DMS53 treated with DMSO at 0.1 percent for 48 hours (cell line): ENCODE data around the gene ACAA2.

Experiments
- DNase-seq: peaks from one replicate; lab custom pipeline; 2025; ENCODE audit not compliant: unreplicated experiment; lab: John Stamatoyannopoulos, UW

ACAA2 gene

GRCh38 chr18:49744376-49745008 is 68.8 kb downstream of the ACAA2 start:
- no peak for DNase-seq

DNA sequence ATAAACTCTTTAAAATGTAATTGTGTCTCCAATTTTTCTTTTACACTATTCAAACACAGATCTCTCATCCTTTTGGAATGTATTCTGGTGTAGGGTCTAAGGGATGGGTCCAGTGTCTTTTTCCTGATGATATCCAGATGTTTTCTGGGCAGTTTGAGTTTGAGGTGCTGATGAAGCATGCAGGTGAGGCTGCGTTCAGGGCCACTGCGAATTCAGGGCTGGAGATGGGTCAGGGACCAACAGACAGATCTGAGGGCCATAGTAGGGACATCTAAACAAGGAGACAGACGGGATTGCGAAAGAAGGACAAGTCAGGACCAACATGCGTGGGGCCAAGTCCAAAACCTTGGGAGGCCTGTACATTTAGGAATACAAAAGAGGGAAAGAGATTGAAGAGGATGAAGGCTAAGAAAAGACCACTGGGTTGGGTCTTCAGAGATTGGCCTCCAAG is 70.2 kb downstream of the ACAA2 start:
- DNase-seq: no peak

DNA sequence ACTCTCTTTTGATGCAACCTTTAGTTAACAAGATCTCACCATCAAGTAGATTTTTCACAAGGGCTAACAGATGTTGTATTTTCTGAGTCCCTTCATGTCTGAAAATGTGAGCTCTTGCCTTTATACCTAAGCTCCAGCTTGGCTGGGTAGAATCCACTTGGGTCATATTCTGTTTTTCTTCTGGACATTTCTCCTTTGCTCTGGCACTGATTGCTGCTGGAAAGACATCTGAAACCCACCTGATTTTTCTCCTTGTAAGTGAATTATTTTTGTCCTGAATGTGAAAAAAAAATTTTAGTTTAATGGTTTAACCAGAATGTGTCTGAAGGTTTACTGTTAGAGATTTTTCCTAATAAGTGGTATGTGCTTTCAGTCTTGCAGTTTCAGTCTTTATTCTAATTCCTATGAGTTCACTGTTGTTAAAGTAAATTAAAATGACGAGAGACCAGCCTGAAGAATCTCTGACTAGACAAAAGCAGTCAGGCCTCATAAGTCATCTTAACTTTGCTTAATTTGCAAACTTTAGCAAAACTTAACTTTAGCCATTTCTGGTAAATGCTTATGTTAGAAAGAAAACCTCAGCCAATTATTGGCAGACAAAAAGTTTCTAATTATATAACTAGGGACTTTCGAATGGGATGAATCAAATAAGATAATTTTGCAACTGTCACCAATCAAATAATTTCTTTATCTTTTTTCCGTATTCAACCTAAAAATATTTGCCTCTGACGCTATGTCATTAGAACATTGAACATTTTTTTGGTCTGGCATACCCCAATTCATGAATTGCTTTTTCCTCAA is 70.8 kb downstream of the ACAA2 start:
- DNase-seq: no peak

- DNase-seq: no peak
Observed at GRCh38 chr18:49739275-49739674, 74.1 kb downstream of the ACAA2 start.

DNA sequence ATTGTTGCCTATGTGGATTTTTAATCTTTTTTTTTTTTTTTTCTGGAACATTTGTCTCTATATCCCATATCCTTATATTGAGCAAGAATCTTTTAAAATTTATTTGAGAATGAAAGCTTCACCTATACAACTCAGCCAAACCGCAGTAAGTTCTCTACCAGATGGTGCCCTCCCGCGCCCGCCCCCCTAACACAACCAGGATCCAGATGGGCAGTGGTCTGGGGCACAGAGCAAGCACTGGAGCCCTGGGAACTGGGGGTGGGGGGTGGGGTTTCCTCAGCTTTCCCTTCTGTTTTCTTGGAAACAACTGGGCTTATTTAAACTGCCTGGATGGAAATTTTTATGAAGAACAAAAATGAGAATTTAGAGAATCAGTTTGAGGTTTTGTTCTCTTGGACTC is 74.6 kb downstream of the ACAA2 start:
- DNase-seq: no peak

DNA sequence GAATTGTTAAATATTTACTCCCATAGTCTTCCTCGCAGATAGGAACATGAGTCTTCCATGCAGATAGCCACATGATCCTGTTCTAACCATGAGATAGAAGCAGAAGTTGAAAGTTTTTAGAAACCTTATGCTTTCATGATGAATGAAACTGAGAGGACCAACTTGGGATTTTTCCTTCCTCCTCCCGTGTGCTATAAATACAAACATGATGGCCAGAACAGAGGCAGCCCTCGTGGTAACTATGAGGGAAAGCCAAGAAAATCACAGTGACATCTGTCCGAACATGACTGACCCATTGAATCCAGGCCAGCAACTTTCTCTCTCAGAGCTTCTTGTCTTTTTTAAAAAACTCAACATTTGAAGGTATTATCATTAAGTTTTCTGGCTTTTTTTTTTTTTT is 78.5 kb downstream of the ACAA2 start:
- DNase-seq: no peak

- DNase-seq: no peak
Observed at GRCh38 chr18:49733896-49734585, 79.3 kb downstream of the ACAA2 start.

DNA sequence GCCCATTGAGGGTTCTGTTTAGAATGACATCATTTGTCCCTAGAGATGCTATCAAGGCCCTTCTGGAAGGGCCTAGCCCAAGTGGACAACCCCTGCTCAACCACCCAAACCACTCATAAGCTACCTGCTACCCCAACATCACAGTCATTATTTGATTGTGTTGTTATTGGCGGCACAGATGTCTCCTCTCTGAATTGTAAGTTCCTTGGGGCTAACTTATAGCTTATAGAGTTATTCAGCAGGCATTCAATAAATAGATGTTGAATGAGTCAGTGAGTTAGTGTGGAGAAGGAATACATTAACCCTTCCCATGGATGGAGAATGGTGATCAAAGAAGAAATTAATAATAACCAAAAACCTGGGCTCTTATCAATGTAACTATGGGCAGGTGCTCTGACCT is 80.0 kb downstream of the ACAA2 start:
- DNase-seq: no peak
